ENCODE measurements around the gene PCDHGA5.
"Not testable (repeated sequence)": the region's sequence is repeated elsewhere in the genome, so short reads cannot be mapped to it uniquely, and the experiment has no call there.

PCDHGA5 gene

GRCh38 chr5:141412854-141413539, 49.0 kb downstream of the PCDHGA5 start, which contains the start of gene PCDHGA10:
Gene PCDHGA10 (plus strand): TSS chr5:141412987. CDS start chr5:141413176, 189 bp downstream.
- TF ChIP-seq, protein P1, sequence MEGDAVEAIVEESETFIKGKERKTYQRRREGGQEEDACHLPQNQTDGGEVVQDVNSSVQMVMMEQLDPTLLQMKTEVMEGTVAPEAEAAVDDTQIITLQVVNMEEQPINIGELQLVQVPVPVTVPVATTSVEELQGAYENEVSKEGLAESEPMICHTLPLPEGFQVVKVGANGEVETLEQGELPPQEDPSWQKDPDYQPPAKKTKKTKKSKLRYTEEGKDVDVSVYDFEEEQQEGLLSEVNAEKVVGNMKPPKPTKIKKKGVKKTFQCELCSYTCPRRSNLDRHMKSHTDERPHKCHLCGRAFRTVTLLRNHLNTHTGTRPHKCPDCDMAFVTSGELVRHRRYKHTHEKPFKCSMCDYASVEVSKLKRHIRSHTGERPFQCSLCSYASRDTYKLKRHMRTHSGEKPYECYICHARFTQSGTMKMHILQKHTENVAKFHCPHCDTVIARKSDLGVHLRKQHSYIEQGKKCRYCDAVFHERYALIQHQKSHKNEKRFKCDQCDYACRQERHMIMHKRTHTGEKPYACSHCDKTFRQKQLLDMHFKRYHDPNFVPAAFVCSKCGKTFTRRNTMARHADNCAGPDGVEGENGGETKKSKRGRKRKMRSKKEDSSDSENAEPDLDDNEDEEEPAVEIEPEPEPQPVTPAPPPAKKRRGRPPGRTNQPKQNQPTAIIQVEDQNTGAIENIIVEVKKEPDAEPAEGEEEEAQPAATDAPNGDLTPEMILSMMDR (IDR thresholded peaks at IDR 0.05; ENCODE audit: insufficient read depth, low read depth, low read length, missing control alignments), result peak; percentile 74
- DNase-seq (ENCODE audit: low read depth), result peak; percentile 79
- peak within 1 kb of the TSS; percentile 55 for H3K4me3 ChIP-seq (ENCODE audit: low read length)

- peak overlapping the region; percentile 55 for H3K4me3 ChIP-seq (ENCODE audit: low read length)
- TF ChIP-seq, protein P1 (IDR thresholded peaks at IDR 0.05; ENCODE audit: insufficient read depth, low read depth, low read length, missing control alignments), result no peak
- no peak for DNase-seq (ENCODE audit: low read depth)
These were observed 49.6 kb downstream of the PCDHGA5 start for GRCh38 chr5:141413540-141414069.

DNA sequence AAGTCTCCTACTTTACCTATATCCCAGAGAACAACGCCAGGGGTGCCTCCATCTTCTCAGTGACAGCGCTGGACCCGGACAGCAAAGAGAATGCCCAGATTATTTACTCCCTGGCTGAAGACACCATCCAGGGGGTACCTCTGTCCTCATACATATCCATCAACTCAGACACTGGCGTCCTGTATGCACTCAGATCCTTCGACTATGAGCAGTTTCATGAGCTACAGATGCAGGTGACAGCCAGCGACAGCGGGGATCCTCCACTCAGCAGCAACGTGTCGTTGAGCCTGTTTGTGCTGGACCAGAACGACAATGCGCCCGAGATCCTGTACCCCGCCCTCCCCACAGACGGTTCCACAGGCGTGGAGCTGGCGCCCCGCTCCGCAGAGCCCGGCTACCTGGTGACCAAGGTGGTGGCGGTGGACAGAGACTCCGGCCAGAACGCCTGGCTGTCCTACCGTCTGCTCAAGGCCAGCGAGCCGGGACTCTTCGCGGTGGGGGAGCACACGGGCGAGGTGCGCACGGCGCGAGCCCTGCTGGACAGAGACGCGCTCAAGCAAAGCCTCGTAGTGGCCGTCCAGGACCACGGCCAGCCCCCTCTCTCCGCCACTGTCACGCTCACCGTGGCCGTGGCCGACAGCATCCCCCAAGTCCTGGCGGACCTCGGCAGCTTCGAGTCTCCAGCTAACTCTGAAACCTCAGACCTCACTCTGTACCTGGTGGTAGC, 50.7 kb downstream of the PCDHGA5 start:
- DNase-seq (ENCODE audit: low read depth), result not testable (repeated sequence)

GRCh38 chr5:141415275-141415618, 51.3 kb downstream of the PCDHGA5 start:
- H3K4me3 ChIP-seq (ENCODE audit: low read length); DNase-seq (ENCODE audit: low read depth): not testable (repeated sequence)

More for the DNA sequence above, 50.7 kb downstream of the PCDHGA5 start:
- H3K4me3 ChIP-seq (ENCODE audit: low read length), result not testable (repeated sequence)

Data from epithelial cell of esophagus (primary cell).